ENCODE data around the gene MRFAP1L1. TPM values are rescaled to one million over a fixed set of nuclear protein-coding genes. Genes with fewer than 3 reads are reported as not detected.

MRFAP1L1 gene
- total and polyA plus RNA-seq, 9 of the 15 experiments (the other 6 are each of a cell fraction or from before 2014, with no cell fraction given): 37.6 to 111 (median 83.8) TPM

- no peak for TF ChIP-seq RERE (CRISPR knock-in tag; IDR thresholded peaks at IDR 0.05; ENCODE audit: borderline replicate concordance)
- TF ChIP-seq NR2C1 (IDR thresholded peaks at IDR 0.05): peak; percentile 53; the same call in 1 of the 2 replicates
- no peak for TF ChIP-seq NR2C1 (tag; IDR thresholded peaks at IDR 0.05)
- peak; percentile 47 for TF ChIP-seq CHD1 (IDR thresholded peaks at IDR 0.05; ENCODE audit: low read length)
- TF ChIP-seq ETV1 (tag; conservative IDR thresholded peaks at IDR 0.05; ENCODE audit: low read depth): no peak
- TF ChIP-seq HDAC2 (IDR thresholded peaks at IDR 0.05): peak; percentile 55; the same call in 1 of the 2 replicates
- TF ChIP-seq HINFP (tag; conservative IDR thresholded peaks at IDR 0.05; ENCODE audit: low read depth): no peak
- TF ChIP-seq ZNF318 (IDR thresholded peaks at IDR 0.05; ENCODE audit: borderline replicate concordance in 1 of 2, low read depth in 1 of 2): no peak
- no peak for TF ChIP-seq RFX5 (IDR thresholded peaks at IDR 0.05; ENCODE audit: low read depth, low read length)
- no peak for TF ChIP-seq ILK (tag; IDR thresholded peaks at IDR 0.05; ENCODE audit: borderline replicate concordance, low read depth)
- TF ChIP-seq FOSL1 (tag; conservative IDR thresholded peaks at IDR 0.05): no peak
Observed at GRCh38 chr4:6673660-6674499, 35.8 kb downstream of the MRFAP1L1 start (continued).
